GM12878 (cell line): ENCODE data around the gene JMJD7. TPM values are rescaled to one million over a fixed set of nuclear protein-coding genes. Genes with fewer than 3 reads are reported as not detected.

ENCODE experiments used
- ATAC-seq: fragments of 200-7000 bp; cut with Tn5 transposase; 3 replicates; pipeline ENCODE4 v1.9.1; 2020; ENCODE audit warnings: mild to moderate bottlenecking, moderate library complexity
- BruUV-seq: library from RNA; stranded (reverse); fragments of 400-500 nt; replicated peaks from 2 replicates; lab custom pipeline; 2021; lab: Mats Ljungman, UMichigan
- CTCF ChIA-PET: fragments of 300-600 bp; sonication (Branson Sonifier 250); formaldehyde crosslinking; extraction: SDS; loops from one replicate; lab custom pipeline; 2021; ENCODE audit warnings: inconsistent platforms; lab: Yijun Ruan, JAX
- POLR2A ChIA-PET: fragments of 350-600 bp; formaldehyde crosslinking; extraction: SDS; loops from one replicate; lab custom pipeline; 2021; ENCODE audit warnings: inconsistent platforms; lab: Charles Lee
- RAD21 ChIA-PET: fragments of 300-600 bp; sonication (Branson Sonifier 250); formaldehyde crosslinking; loops from one replicate; lab custom pipeline; 2023; ENCODE audit warnings: antibody characterized with exemption; ENCODE audit not compliant: unreplicated experiment; lab: Charles Lee
- SMC1A ChIA-PET: fragments of 300-600 bp; sonication (Branson Sonifier 250); formaldehyde crosslinking; loops from one replicate; lab custom pipeline; 2023; ENCODE audit not compliant: unreplicated experiment, uncharacterized antibody; lab: Charles Lee
- DNase-seq: peaks from one replicate; pipeline ENCODE4 v3.0.0-alpha.2; 2011; ENCODE audit warnings: low read depth, low spot score
- FAIRE-seq: peaks from 3 replicates; lab custom pipeline; 2011; peaks lifted over from hg19 to GRCh38; lab: Jason Lieb, UNC
- H2AFZ ChIP-seq: 2 replicates; pipeline ENCODE4 v1.6.0; 2011; ENCODE audit warnings: low read depth, low read length, control low read depth; ENCODE audit not compliant: control insufficient read depth
- H3K27ac ChIP-seq: 2 replicates; pipeline ENCODE4 v1.5.1; 2011; ENCODE audit warnings: control low read depth; ENCODE audit not compliant: control insufficient read depth, insufficient read depth
- H3K27me3 ChIP-seq, 2 experiments: replicated peaks in 1 of 2; 2 replicates each; pipeline versions ENCODE4 v1.6.0 to v1.6.1; 2011; ENCODE audit warnings: low read length in 1 of 2; ENCODE audit not compliant: control insufficient read depth in 2 of 2, insufficient read depth in 2 of 2
- H3K36me3 ChIP-seq, 2 experiments: 2 replicates each; pipeline ENCODE4 v1.5.1; 2011; ENCODE audit warnings: low read length in 1 of 2; ENCODE audit not compliant: control insufficient read depth in 2 of 2, insufficient read depth in 2 of 2
- H3K4me1 ChIP-seq: 2 replicates; pipeline ENCODE4 v1.6.1; 2011; ENCODE audit warnings: mild to moderate bottlenecking, low read length, moderate library complexity, mixed read lengths; ENCODE audit not compliant: control insufficient read depth, insufficient read depth
- H3K4me2 ChIP-seq: 2 replicates; pipeline ENCODE4 v1.6.0; 2011; ENCODE audit warnings: control low read depth; ENCODE audit not compliant: control insufficient read depth, insufficient read depth
- H3K4me3 ChIP-seq: fragments of 200-600 bp; sonication (generic); 2 replicates; pipeline ENCODE4 v1.5.1; 2016
- H3K79me2 ChIP-seq: 2 replicates; pipeline ENCODE4 v1.6.0; 2011; ENCODE audit warnings: low read length; ENCODE audit not compliant: control insufficient read depth, insufficient read depth
- H3K9ac ChIP-seq: 2 replicates; pipeline ENCODE4 v1.8.0; 2011; ENCODE audit warnings: low read length, control low read depth, mixed read lengths; ENCODE audit not compliant: control insufficient read depth, insufficient read depth
- H3K9me3 ChIP-seq: replicated peaks from 3 replicates; pipeline ENCODE4 v1.5.1; 2011; ENCODE audit warnings: mild to moderate bottlenecking, low read length; ENCODE audit not compliant: control insufficient read depth, insufficient read depth
- H4K20me1 ChIP-seq: 2 replicates; pipeline ENCODE4 v1.6.0; 2011; ENCODE audit not compliant: control insufficient read depth, insufficient read depth
- EGR1 ChIP-seq, 2 experiments: IDR thresholded peaks; 1 replicate in 1 of 2; 2 replicates in 1 of 2; pipeline ENCODE4 v1.6.1; 2011 to 2012; ENCODE audit warnings: low read depth in 2 of 2, low read length in 2 of 2, borderline replicate concordance in 1 of 2, mild to moderate bottlenecking in 1 of 2, moderate library complexity in 1 of 2
- EP300 ChIP-seq, 2 experiments: fragments of 150-350 bp in 1 of 2; IDR thresholded peaks; 2 replicates each; pipeline ENCODE4 v1.6.1; 2011 to 2012; ENCODE audit warnings: low read depth in 2 of 2, low read length in 2 of 2, borderline replicate concordance in 1 of 2, improper control_type of control experiment in 1 of 2, inconsistent platforms in 1 of 2; ENCODE audit not compliant: control insufficient read depth in 1 of 2
- GATAD2B ChIP-seq: fragments of 450-650 bp; conservative IDR thresholded peaks from 2 replicates; pipeline ENCODE4 v1.6.1; 2017; ENCODE audit warnings: low read depth, mild to moderate bottlenecking, moderate library complexity
- MEF2B ChIP-seq: fragments of 450-650 bp; IDR thresholded peaks from 2 replicates; pipeline ENCODE4 v1.6.1; 2018; ENCODE audit warnings: mild to moderate bottlenecking, moderate library complexity; ENCODE audit not compliant: partially characterized antibody, poor library complexity, severe bottlenecking
- NFYB ChIP-seq: IDR thresholded peaks from 2 replicates; pipeline ENCODE4 v1.6.1; 2011; ENCODE audit warnings: low read depth, mild to moderate bottlenecking, low read length, improper control_type of control experiment, moderate library complexity; ENCODE audit not compliant: insufficient read depth
- NR2C1 ChIP-seq: fragments of 450-650 bp; IDR thresholded peaks from 2 replicates; pipeline ENCODE4 v1.6.1; 2017; ENCODE audit warnings: antibody characterized with exemption, mild to moderate bottlenecking, moderate library complexity
- PAX5 ChIP-seq: IDR thresholded peaks from 2 replicates; pipeline ENCODE4 v1.6.1; 2011; ENCODE audit warnings: low read depth, low read length, borderline replicate concordance
- TCF3 ChIP-seq: IDR thresholded peaks from 2 replicates; pipeline ENCODE4 v1.6.1; 2012; ENCODE audit warnings: low read depth, mild to moderate bottlenecking, low read length, borderline replicate concordance; ENCODE audit not compliant: insufficient read depth
- YY1 ChIP-seq: IDR thresholded peaks from 2 replicates; pipeline ENCODE4 v1.6.1; 2011; ENCODE audit warnings: low read depth, mild to moderate bottlenecking, low read length
- ZNF217 ChIP-seq: fragments of 450-650 bp; IDR thresholded peaks from 2 replicates; pipeline ENCODE4 v1.6.1; 2017; ENCODE audit warnings: antibody characterized with exemption, mild to moderate bottlenecking
- whole genome bisulfite sequencing: methylation state at CpG from one replicate; pipeline ENCODE4 v1.1.6; 2016; ENCODE audit warnings: low lambda C conversion rate; ENCODE audit not compliant: insufficient replicate concordance, insufficient coverage; ENCODE audit errors: missing lambda C conversion rate; 5-methylcytosine and 5-hydroxymethylcytosine counted together
- in situ Hi-C: fragments of 300-500 bp; cut with MboI; formaldehyde crosslinking; loops from 9 replicates; pipeline ENCODE4 v1.14.3; 2018; ENCODE audit warnings: mixed read lengths
- intact Hi-C: fragments of 100-400 bp; cut with micrococcal nuclease; formaldehyde crosslinking; loops from one replicate; pipeline ENCODE4 v1.14.2; 2022; ENCODE audit not compliant: unreplicated experiment
- polyA plus RNA-seq, 11 experiments: library from polyadenylated mRNA; depleted of rRNA in 4 of 11; unstranded in 6 of 11; stranded (reverse) in 5 of 11; fragments of >200 nt; fragmentation: Nextera tagmentation in 4 of 11; fragmentation: Illumina TruSeq in 1 of 11; extraction: Ambion mirVana in 4 of 11; extraction: Trizol in 1 of 11; gene quantifications; 1 replicate in 1 of 11; 2 replicates in 10 of 11; pipeline versions ENCODE4 v1.2.1 to v1.2.3, GENCODE V29; 2011 to 2016; ENCODE audit warnings: inconsistent platforms in 2 of 11, missing spikeins in 2 of 11, low read depth in 1 of 11
- total RNA-seq, 4 experiments: library from RNA; depleted of rRNA in 3 of 4; stranded (reverse); fragments of >200 nt in 3 of 4; fragmentation: Illumina TruSeq in 1 of 4; extraction: Trizol in 1 of 4; gene quantifications; 2 replicates each; pipeline versions ENCODE4 v1.2.1 to v1.2.3, GENCODE V29; 2013 to 2021
- TF ChIP-seq, protein P1 (sequence below): fragments of 150-350 bp; IDR thresholded peaks from 2 replicates; pipeline ENCODE4 v1.6.1; 2016; ENCODE audit warnings: low read depth, low read length

Gene JMJD7
- total and polyA plus RNA-seq, 10 of the 15 experiments (the other 5 are each of a cell fraction or from before 2014, with no cell fraction given), result 0.79 to 12.2 (median 6.5) TPM

DNA sequence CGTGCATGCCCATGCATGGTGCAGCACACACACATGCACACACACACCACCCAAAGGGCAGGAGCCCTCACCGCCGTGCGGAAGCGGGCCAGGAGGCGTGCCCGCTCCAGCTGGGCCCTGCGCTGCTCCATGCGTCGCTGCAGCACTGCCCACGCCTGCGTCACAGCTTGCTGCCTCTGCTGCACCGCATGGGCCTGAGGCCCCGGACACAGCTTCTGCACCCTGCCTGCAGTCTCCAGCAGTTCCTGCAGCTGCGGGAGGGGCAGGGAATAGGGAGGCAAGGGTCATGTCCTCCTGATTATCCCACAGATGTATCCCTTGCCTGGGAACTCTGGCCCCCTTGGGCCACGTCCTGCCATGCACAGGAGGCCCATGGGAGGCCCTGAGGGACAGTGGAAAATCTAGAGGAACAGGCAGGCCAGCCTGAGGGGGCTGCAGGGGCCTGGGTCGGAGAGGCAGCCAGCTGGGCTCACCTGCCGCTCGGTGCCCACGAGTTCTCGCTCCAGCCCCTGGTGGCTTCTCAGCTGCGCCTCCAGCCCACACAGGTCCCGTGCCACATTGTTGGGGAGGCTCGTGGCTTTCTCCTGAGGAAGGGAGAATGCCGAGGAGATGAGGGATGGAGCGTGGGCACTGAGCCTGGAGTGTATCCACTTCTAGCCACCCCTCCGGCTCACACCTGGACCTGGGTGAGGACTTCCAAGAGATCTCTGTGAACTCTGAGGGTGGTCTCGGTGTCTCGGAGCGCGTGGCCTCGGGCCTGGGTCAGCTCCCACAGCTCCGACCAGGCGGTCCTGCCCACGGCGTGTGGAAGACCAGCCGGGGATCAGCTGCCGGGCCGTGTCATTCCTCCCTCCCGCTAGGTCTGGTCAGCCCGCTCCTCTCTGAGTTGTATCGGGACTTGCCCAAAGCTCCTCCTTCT, 42.1 kb downstream of the JMJD7 start:
- Histone ChIP-seq H3K36me3 (no peaks in the 10 kb centered on the region), H3K9ac (no peak overlapping the region), H3K27ac (no peak overlapping the region), H3K4me3 (no peak overlapping the region), H3K9me3 (no peaks in the 10 kb centered on the region), H3K4me2 (no peak overlapping the region), H3K79me2 (no peaks in the 10 kb centered on the region), H3K4me1 (no peaks in the 10 kb centered on the region), H3K27me3 (no peaks in the 10 kb centered on the region; a peak in 1 of 4 replicates), H2AFZ (no peak overlapping the region), H4K20me1 (no peaks in the 10 kb centered on the region)
- in situ Hi-C loops (no loop called here), intact Hi-C loops (no loop called here)
- SMC1A ChIA-PET, result no interaction called here
- ATAC-seq (no peak), DNase-seq (no peak), FAIRE-seq (no peak)
- POLR2A ChIA-PET, result no interaction called here
- CTCF ChIA-PET, result no interaction called here
- RAD21 ChIA-PET, result no interaction called here
- TF ChIP-seq TCF3 (no peak), PAX5 (no peak), EGR1 (IDR thresholded peaks at IDR 0.05; ENCODE audit: borderline replicate concordance in 1 of 2, low read depth in 2 of 2, low read length in 2 of 2) (no peak), ZNF217 (no peak), NR2C1 (no peak)
- BruUV-seq, result no TSS peak
- WGBS, result 56% methylated on average over 42 of the region's 42 CpGs

DNA sequence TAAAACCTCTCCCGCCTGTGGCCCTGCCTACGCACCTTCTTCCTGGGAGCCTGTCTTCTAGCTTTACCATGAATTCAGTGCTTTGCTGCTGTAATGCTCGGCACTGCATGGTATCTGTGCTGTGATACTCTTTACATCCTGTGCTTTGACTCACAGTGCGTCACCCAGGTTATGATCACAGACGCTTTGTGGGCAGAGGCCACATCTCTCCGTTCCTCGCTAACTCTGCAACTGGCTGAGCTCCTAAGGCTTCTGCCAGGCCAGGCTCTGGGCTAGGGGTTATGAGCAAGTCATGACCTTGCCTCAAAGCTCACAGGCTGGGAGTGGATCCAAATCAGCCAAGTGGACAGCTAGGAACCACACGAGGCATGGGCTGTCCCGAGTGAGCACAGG, 42.8 kb downstream of the JMJD7 start:
- ChIA-PET RAD21 (no interaction called here), CTCF (no interaction called here), POLR2A (no interaction called here), SMC1A (no interaction called here)
- in situ Hi-C loops, result no loop called here
- WGBS, result 60% methylated on average over 9 of the region's 9 CpGs
- no peaks in the 10 kb centered on the region for H3K36me3 ChIP-seq
- H4K20me1 ChIP-seq, result no peaks in the 10 kb centered on the region
- H3K9me3 ChIP-seq, result no peaks in the 10 kb centered on the region
- no peak overlapping the region for H3K4me3 ChIP-seq
- H3K4me1 ChIP-seq, result no peaks in the 10 kb centered on the region
- no peak overlapping the region for H3K4me2 ChIP-seq
- no peak for FAIRE-seq
- no TSS peak for BruUV-seq
- H3K9ac ChIP-seq, result no peak overlapping the region
- no peaks in the 10 kb centered on the region; a peak in 2 of 4 replicates for H3K27me3 ChIP-seq
- no peak overlapping the region for H2AFZ ChIP-seq
- intact Hi-C loops, result no loop called here
- no peak for DNase-seq
- no peaks in the 10 kb centered on the region for H3K79me2 ChIP-seq
- ATAC-seq, result no peak
- H3K27ac ChIP-seq, result no peak overlapping the region
- TF ChIP-seq GATAD2B (no peak), MEF2B (no peak), YY1 (no peak), NFYB (no peak), EP300 (IDR thresholded peaks at IDR 0.05; ENCODE audit: borderline replicate concordance in 1 of 2, control insufficient read depth in 1 of 2, low read depth in 2 of 2, low read length in 2 of 2) (no peak)
- TF ChIP-seq, protein P1, sequence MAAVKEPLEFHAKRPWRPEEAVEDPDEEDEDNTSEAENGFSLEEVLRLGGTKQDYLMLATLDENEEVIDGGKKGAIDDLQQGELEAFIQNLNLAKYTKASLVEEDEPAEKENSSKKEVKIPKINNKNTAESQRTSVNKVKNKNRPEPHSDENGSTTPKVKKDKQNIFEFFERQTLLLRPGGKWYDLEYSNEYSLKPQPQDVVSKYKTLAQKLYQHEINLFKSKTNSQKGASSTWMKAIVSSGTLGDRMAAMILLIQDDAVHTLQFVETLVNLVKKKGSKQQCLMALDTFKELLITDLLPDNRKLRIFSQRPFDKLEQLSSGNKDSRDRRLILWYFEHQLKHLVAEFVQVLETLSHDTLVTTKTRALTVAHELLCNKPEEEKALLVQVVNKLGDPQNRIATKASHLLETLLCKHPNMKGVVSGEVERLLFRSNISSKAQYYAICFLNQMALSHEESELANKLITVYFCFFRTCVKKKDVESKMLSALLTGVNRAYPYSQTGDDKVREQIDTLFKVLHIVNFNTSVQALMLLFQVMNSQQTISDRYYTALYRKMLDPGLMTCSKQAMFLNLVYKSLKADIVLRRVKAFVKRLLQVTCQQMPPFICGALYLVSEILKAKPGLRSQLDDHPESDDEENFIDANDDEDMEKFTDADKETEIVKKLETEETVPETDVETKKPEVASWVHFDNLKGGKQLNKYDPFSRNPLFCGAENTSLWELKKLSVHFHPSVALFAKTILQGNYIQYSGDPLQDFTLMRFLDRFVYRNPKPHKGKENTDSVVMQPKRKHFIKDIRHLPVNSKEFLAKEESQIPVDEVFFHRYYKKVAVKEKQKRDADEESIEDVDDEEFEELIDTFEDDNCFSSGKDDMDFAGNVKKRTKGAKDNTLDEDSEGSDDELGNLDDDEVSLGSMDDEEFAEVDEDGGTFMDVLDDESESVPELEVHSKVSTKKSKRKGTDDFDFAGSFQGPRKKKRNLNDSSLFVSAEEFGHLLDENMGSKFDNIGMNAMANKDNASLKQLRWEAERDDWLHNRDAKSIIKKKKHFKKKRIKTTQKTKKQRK, result no peak
